H1 (cell line): ENCODE results near the gene TGFB2. TPM values are rescaled to one million over a fixed set of nuclear protein-coding genes. Genes with fewer than 3 reads are reported as not detected.

Experiments used
- CTCF ChIA-PET: fragments of 300-600 bp; sonication (Branson Sonifier 250); formaldehyde crosslinking; loops from one replicate; lab custom pipeline; 2021; ENCODE audit not compliant: partially characterized antibody; lab: Charles Lee
- POLR2A ChIA-PET: fragments of 300-600 bp; sonication (Branson Sonifier 250); formaldehyde crosslinking; loops from one replicate; lab custom pipeline; 2021; ENCODE audit warnings: inconsistent platforms; ENCODE audit not compliant: partially characterized antibody; lab: Charles Lee
- DNase-seq, 2 experiments: peaks; one replicate each; pipeline versions ENCODE4 v3.0.0 to v3.0.0-alpha.2; 2010 to 2022; ENCODE audit warnings: low spot score in 2 of 2, low read depth in 1 of 2, mixed read lengths in 1 of 2
- FAIRE-seq: peaks from 2 replicates; lab custom pipeline; 2011; peaks lifted over from hg19 to GRCh38; lab: Jason Lieb, UNC
- H2AFZ ChIP-seq: 2 replicates; pipeline ENCODE4 v1.8.1; 2012; ENCODE audit warnings: low read length, inconsistent platforms
- H2AK5ac ChIP-seq: 2 replicates; pipeline ENCODE4 v1.6.1; 2013; ENCODE audit warnings: low read depth, low read length
- H2BK120ac ChIP-seq: replicated peaks from 2 replicates; pipeline ENCODE3; 2013; ENCODE audit warnings: low read depth, low read length, inconsistent platforms
- H2BK12ac ChIP-seq: 2 replicates; pipeline ENCODE4 v1.6.1; 2013; ENCODE audit warnings: low read depth, low read length
- H2BK15ac ChIP-seq: 2 replicates; pipeline ENCODE4 v1.6.1; 2013; ENCODE audit warnings: low read length
- H2BK20ac ChIP-seq: 2 replicates; pipeline ENCODE4 v1.6.1; 2013; ENCODE audit warnings: low read length
- H2BK5ac ChIP-seq: 2 replicates; pipeline ENCODE4 v1.6.1; 2013; ENCODE audit warnings: low read depth, low read length
- H3K14ac ChIP-seq: 2 replicates; pipeline ENCODE4 v1.6.1; 2013; ENCODE audit warnings: inconsistent platforms; ENCODE audit not compliant: insufficient read length
- H3K18ac ChIP-seq: 2 replicates; pipeline ENCODE4 v1.6.1; 2013; ENCODE audit warnings: low read length; ENCODE audit errors: extremely low read depth
- H3K23ac ChIP-seq: 2 replicates; pipeline ENCODE4 v1.6.1; 2013; ENCODE audit warnings: inconsistent platforms; ENCODE audit not compliant: insufficient read length
- H3K23me2 ChIP-seq: 2 replicates; pipeline ENCODE4 v1.6.1; 2013; ENCODE audit warnings: low read depth, low read length
- H3K27ac ChIP-seq: 2 replicates; pipeline ENCODE4 v1.6.1; 2011; ENCODE audit warnings: low read depth, low read length, inconsistent platforms
- H3K27me3 ChIP-seq, 4 experiments: replicated peaks in 1 of 4; 1 replicate in 1 of 4; 2 replicates in 3 of 4; pipeline versions ENCODE4 v1.6.1 to v1.8.1; 2011 to 2013; ENCODE audit warnings: low read length in 3 of 4, mild to moderate bottlenecking in 3 of 4, inconsistent platforms in 2 of 4, mixed read lengths in 2 of 4, moderate library complexity in 1 of 4; ENCODE audit not compliant: control insufficient read depth in 3 of 4, insufficient read depth in 3 of 4; ENCODE audit errors: extremely low read depth in 1 of 4
- H3K36me3 ChIP-seq, 4 experiments: 2 replicates each; pipeline versions ENCODE4 v1.6.1 to v1.8.1; 2011 to 2013; ENCODE audit warnings: mild to moderate bottlenecking in 4 of 4, low read length in 3 of 4, moderate library complexity in 2 of 4, control low read depth in 1 of 4, inconsistent platforms in 1 of 4; ENCODE audit not compliant: insufficient read depth in 4 of 4, control insufficient read depth in 2 of 4
- H3K4ac ChIP-seq: replicated peaks from 2 replicates; pipeline ENCODE3; 2013; ENCODE audit warnings: low read length, low read depth, mixed read lengths, inconsistent platforms; ENCODE audit not compliant: insufficient read length
- H3K4me1 ChIP-seq, 4 experiments: replicated peaks in 1 of 4; 1 replicate in 1 of 4; 2 replicates in 3 of 4; pipeline versions ENCODE4 v1.6.1 to v1.8.1; 2011 to 2013; ENCODE audit warnings: low read length in 3 of 4, inconsistent platforms in 2 of 4, mixed read lengths in 1 of 4; ENCODE audit not compliant: insufficient read depth in 4 of 4, control insufficient read depth in 3 of 4
- H3K4me2 ChIP-seq, 2 experiments: 2 replicates each; pipeline versions ENCODE4 v1.6.1 to v1.8.1; 2011 to 2013; ENCODE audit warnings: low read depth in 2 of 2, low read length in 2 of 2, control low read depth in 1 of 2, inconsistent platforms in 1 of 2, mild to moderate bottlenecking in 1 of 2; ENCODE audit not compliant: insufficient read depth in 1 of 2
- H3K4me3 ChIP-seq, 4 experiments: fragments of 200-600, 300-600 bp in 1 of 4; sonication (generic), shearing (Covaris generic), sonication (Bioruptor Twin) in 1 of 4; 2 replicates each; pipeline versions ENCODE4 v1.5.1 to v1.8.1; 2011 to 2016; ENCODE audit warnings: low read length in 4 of 4, low read depth in 3 of 4, control low read depth in 2 of 4, inconsistent platforms in 2 of 4, mild to moderate bottlenecking in 2 of 4, mixed read lengths in 1 of 4, moderate library complexity in 1 of 4; ENCODE audit not compliant: insufficient read depth in 2 of 4; ENCODE audit errors: extremely low read depth in 1 of 4
- H3K56ac ChIP-seq: replicated peaks from 2 replicates; pipeline ENCODE3; 2013; ENCODE audit warnings: low read depth, mild to moderate bottlenecking, mixed read lengths, low read length, inconsistent platforms; ENCODE audit not compliant: insufficient read length
- H3K79me1 ChIP-seq: 2 replicates; pipeline ENCODE4 v1.6.1; 2013; ENCODE audit warnings: low read depth, low read length, control low read depth
- H3K79me2 ChIP-seq, 2 experiments: 2 replicates each; pipeline versions ENCODE4 v1.6.1 to v1.8.1; 2012 to 2013; ENCODE audit warnings: low read length in 2 of 2, mild to moderate bottlenecking in 2 of 2, inconsistent platforms in 1 of 2; ENCODE audit not compliant: insufficient read depth in 2 of 2, control insufficient read depth in 1 of 2
- H3K9ac ChIP-seq, 4 experiments: replicated peaks in 1 of 4; 1 replicate in 1 of 4; 2 replicates in 3 of 4; pipeline versions ENCODE4 v1.6.1 to v1.8.1; 2011 to 2013; ENCODE audit warnings: low read depth in 3 of 4, low read length in 3 of 4, control low read depth in 2 of 4, mild to moderate bottlenecking in 2 of 4, moderate library complexity in 2 of 4, inconsistent platforms in 1 of 4; ENCODE audit errors: extremely low read depth in 1 of 4
- H3K9me3 ChIP-seq, 2 experiments: 2 replicates each; pipeline versions ENCODE4 v1.6.1 to v1.8.1; 2012 to 2013; ENCODE audit warnings: mild to moderate bottlenecking in 2 of 2, moderate library complexity in 2 of 2, control low read depth in 1 of 2, inconsistent platforms in 1 of 2, low read depth in 1 of 2, low read length in 1 of 2, mixed read lengths in 1 of 2; ENCODE audit not compliant: insufficient read depth in 2 of 2
- H4K20me1 ChIP-seq, 2 experiments: replicated peaks in 1 of 2; 2 replicates each; pipeline versions ENCODE3 to v1.8.1; 2011 to 2013; ENCODE audit warnings: inconsistent platforms in 2 of 2, low read length in 2 of 2, mild to moderate bottlenecking in 1 of 2; ENCODE audit not compliant: insufficient read depth in 2 of 2, control insufficient read depth in 1 of 2
- H4K5ac ChIP-seq: 2 replicates; pipeline ENCODE4 v1.6.1; 2013; ENCODE audit warnings: low read length, low read depth, mixed read lengths, inconsistent platforms; ENCODE audit not compliant: insufficient read length
- H4K8ac ChIP-seq: 2 replicates; pipeline ENCODE4 v1.8.0; 2013; ENCODE audit warnings: mild to moderate bottlenecking, moderate library complexity, low read length, inconsistent platforms; ENCODE audit not compliant: insufficient read depth; ENCODE audit errors: extremely low read depth
- H4K91ac ChIP-seq: replicated peaks from 2 replicates; pipeline ENCODE3; 2013; ENCODE audit warnings: low read length, mixed read lengths, inconsistent platforms; ENCODE audit not compliant: insufficient read length
- CHD1 ChIP-seq: IDR thresholded peaks from 2 replicates; pipeline ENCODE4 v1.6.1; 2012; ENCODE audit warnings: low read depth, low read length, improper control_type of control experiment
- CTBP2 ChIP-seq: IDR thresholded peaks from 2 replicates; pipeline ENCODE4 v1.7.0; 2011; ENCODE audit warnings: borderline replicate concordance, mild to moderate bottlenecking, moderate library complexity, mixed read lengths, low read length; ENCODE audit not compliant: insufficient read depth, insufficient read length
- EGR1 ChIP-seq: IDR thresholded peaks from 2 replicates; pipeline ENCODE4 v1.6.1; 2011; ENCODE audit warnings: low read depth, low read length, borderline replicate concordance
- GTF2F1 ChIP-seq: IDR thresholded peaks from 2 replicates; pipeline ENCODE4 v1.6.1; 2012; ENCODE audit warnings: low read depth, low read length, improper control_type of control experiment, borderline replicate concordance
- JUND ChIP-seq: IDR thresholded peaks from 2 replicates; pipeline ENCODE4 v1.6.1; 2011; ENCODE audit warnings: mild to moderate bottlenecking, improper control_type of control experiment, low read length
- KDM1A ChIP-seq: fragments of 200-600, 300-600 bp; sonication (generic); IDR thresholded peaks from 2 replicates; pipeline ENCODE4 v1.7.1; 2016; ENCODE audit warnings: mild to moderate bottlenecking, low read length, borderline replicate concordance
- RFX5 ChIP-seq: IDR thresholded peaks from 2 replicates; pipeline ENCODE4 v1.6.1; 2011; ENCODE audit warnings: low read depth, low read length, improper control_type of control experiment, borderline replicate concordance
- RXRA ChIP-seq: IDR thresholded peaks from 2 replicates; pipeline ENCODE4 v1.6.1; 2011; ENCODE audit warnings: low read depth, mild to moderate bottlenecking, low read length, moderate library complexity; ENCODE audit not compliant: insufficient read depth
- SAP30 ChIP-seq: fragments of 300-600 bp; sonication (generic); IDR thresholded peaks from 2 replicates; pipeline ENCODE4 v1.7.1; 2012; ENCODE audit warnings: low read length, moderate library complexity, mild to moderate bottlenecking, inconsistent platforms; ENCODE audit not compliant: insufficient read depth, insufficient replicate concordance
- SP4 ChIP-seq: IDR thresholded peaks from 2 replicates; pipeline ENCODE4 v1.6.1; 2012; ENCODE audit warnings: low read length, inconsistent platforms
- WGBS, 2 experiments: shearing (Covaris generic) in 1 of 2; methylation state at CpG; one replicate each; pipeline versions ENCODE4 v1.1.6 to v1.1.7; 2013 to 2015; ENCODE audit warnings: low lambda C conversion rate in 2 of 2, mixed read lengths in 2 of 2, inconsistent platforms in 1 of 2, low coverage in 1 of 2, missing lambda C conversion rate in 1 of 2; ENCODE audit not compliant: insufficient replicate concordance in 2 of 2, insufficient coverage in 1 of 2, insufficient read length in 1 of 2; ENCODE audit errors: extremely low coverage in 1 of 2, missing lambda C conversion rate in 1 of 2; 5-methylcytosine and 5-hydroxymethylcytosine counted together
- polyA plus RNA-seq, 7 experiments: library from polyadenylated mRNA; depleted of rRNA in 3 of 7; stranded (reverse) in 5 of 7; unstranded in 2 of 7; fragments of >200 nt in 5 of 7; fragments of 200-250 nt in 2 of 7; gene quantifications; 1 replicate in 5 of 7; 2 replicates in 1 of 7; 4 replicates in 1 of 7; pipeline versions ENCODE4 v1.2.1 to v1.2.3, GENCODE V29; 2011 to 2013; ENCODE audit warnings: missing spikeins in 2 of 7, mixed read lengths in 2 of 7
- total RNA-seq: library from RNA; stranded (reverse); fragmentation: NEBNext Ultra II Directional; extraction: Animal tissue kit (Norgen Biotek cat#: 25700); gene quantifications from 2 replicates; pipeline ENCODE4 v1.2.1, GENCODE V29; 2021
- TF ChIP-seq, protein P1 (sequence below): IDR thresholded peaks from 2 replicates; pipeline ENCODE4 v1.6.1; 2012; ENCODE audit warnings: low read length, inconsistent platforms

The TGFB2 gene
- total and polyA plus RNA-seq, 2 of the 8 experiments (the other 6 are each of a cell fraction or from before 2014, with no cell fraction given): 0.26 to 0.84 TPM

DNA sequence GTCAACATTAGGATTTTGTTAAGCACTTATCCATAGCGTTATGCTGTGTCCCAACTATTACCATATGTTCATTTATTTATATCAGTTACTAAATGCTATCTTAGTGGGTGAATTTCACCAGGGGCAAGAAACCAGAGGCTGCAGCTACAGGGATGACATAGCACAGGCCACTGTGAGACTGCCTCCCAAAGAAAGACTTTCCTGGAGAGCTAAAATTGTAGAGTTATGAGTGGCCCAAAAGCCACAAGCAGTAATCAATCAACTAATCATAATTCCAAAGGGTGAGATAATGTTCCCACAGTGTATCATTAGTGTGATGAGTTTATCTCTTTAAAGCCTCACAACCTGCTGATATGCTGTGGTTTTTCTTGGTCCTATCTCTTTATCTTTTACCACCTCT lies 3.8 kb upstream of the TGFB2 start:
- no peak overlapping the region for H4K5ac ChIP-seq
- CTCF ChIA-PET: interaction anchor here (1.1 kb wide), 1 partner anchor 9 kb away, joined by 3 read pairs; no protein-coding TSS in a partner anchor
- no peak overlapping the region for H3K14ac ChIP-seq
- TF ChIP-seq, protein P1, sequence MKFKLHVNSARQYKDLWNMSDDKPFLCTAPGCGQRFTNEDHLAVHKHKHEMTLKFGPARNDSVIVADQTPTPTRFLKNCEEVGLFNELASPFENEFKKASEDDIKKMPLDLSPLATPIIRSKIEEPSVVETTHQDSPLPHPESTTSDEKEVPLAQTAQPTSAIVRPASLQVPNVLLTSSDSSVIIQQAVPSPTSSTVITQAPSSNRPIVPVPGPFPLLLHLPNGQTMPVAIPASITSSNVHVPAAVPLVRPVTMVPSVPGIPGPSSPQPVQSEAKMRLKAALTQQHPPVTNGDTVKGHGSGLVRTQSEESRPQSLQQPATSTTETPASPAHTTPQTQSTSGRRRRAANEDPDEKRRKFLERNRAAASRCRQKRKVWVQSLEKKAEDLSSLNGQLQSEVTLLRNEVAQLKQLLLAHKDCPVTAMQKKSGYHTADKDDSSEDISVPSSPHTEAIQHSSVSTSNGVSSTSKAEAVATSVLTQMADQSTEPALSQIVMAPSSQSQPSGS: no peak
- no peak for TF ChIP-seq CHD1
- TF ChIP-seq GTF2F1: no peak
- TF ChIP-seq JUND: no peak
- no peak for TF ChIP-seq RXRA
- TF ChIP-seq RFX5: no peak
- TF ChIP-seq EGR1: no peak
- TF ChIP-seq CTBP2: no peak
- no peak for TF ChIP-seq SAP30
- no peak for TF ChIP-seq SP4
- no peak for TF ChIP-seq KDM1A
- no peak overlapping the region for H2BK15ac ChIP-seq
- no peak overlapping the region for H3K27ac ChIP-seq
- no peaks in the 10 kb centered on the region for H3K36me3 ChIP-seq
- no peak overlapping the region for H2BK12ac ChIP-seq
- no peaks in the 10 kb centered on the region for H3K9me3 ChIP-seq
- no peak overlapping the region for H3K9ac ChIP-seq
- no peaks in the 10 kb centered on the region; a peak in 3 of 7 replicates for H3K4me1 ChIP-seq
- H3K27me3 ChIP-seq: peaks cover 0 to 10% (median 3%) of the 10 kb centered on the region in 4 experiments; a peak in 3 of 7 replicates
- H3K4ac ChIP-seq: no peak overlapping the region
- H3K18ac ChIP-seq: no peak overlapping the region
- no peak overlapping the region for H4K91ac ChIP-seq
- no peaks in the 10 kb centered on the region for H3K79me2 ChIP-seq
- H2AK5ac ChIP-seq: no peak overlapping the region
- no peak overlapping the region for H4K8ac ChIP-seq
- no peak overlapping the region for H3K23ac ChIP-seq
- no peak overlapping the region for H3K4me2 ChIP-seq
- peaks cover 12% of the 10 kb centered on the region; the same call in 1 of the 2 replicates for H3K23me2 ChIP-seq
- no peaks in the 10 kb centered on the region for H4K20me1 ChIP-seq
- DNase-seq (no peak), FAIRE-seq (no peak)
- H3K79me1 ChIP-seq: no peaks in the 10 kb centered on the region
- H3K56ac ChIP-seq: no peak overlapping the region
- H3K4me3 ChIP-seq: no peak overlapping the region
- WGBS, 2 experiments: 78% methylated on average over 1 of the region's 1 CpG; no CpG with 5 or more reads in 1 of the 2 experiments
- POLR2A ChIA-PET: interaction anchor here (0.7 kb wide), 1 partner anchor 13 kb away, joined by 3 read pairs; no protein-coding TSS in a partner anchor
- H2BK120ac ChIP-seq: no peak overlapping the region
- no peak overlapping the region for H2AFZ ChIP-seq
- H2BK20ac ChIP-seq: no peak overlapping the region
- H2BK5ac ChIP-seq: no peak overlapping the region
